GM18508 (cell line): ENCODE results near the gene ARHGAP8.

Experiments
- ATAC-seq: cut with Tn5 transposase; IDR thresholded peaks from one replicate; pipeline ENCODE4 v1.9.1; 2021; ENCODE audit warnings: moderate number of reproducible peaks; ENCODE audit not compliant: insufficient read depth, unreplicated experiment

The ARHGAP8 gene

DNA sequence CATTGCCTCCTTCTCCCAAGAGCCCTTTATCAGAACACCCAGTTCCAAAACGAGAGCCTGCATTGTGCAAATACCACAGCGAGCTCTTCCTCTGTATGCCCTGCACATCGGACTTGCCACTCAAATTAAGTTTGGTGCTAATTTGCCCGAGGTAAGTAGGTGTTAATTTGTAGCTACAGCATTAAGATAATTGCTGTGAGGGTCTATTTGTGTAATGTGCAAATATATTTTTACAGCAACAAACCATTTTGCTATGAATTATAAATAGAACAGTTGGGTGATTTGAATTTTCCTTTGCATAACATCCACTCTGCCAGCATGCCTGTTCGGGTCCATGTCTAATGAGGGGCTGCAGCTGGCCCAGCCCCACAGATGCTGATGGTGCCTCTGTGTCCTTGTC is 8.1 kb downstream of the ARHGAP8 start:
- ATAC-seq = no peak

DNA sequence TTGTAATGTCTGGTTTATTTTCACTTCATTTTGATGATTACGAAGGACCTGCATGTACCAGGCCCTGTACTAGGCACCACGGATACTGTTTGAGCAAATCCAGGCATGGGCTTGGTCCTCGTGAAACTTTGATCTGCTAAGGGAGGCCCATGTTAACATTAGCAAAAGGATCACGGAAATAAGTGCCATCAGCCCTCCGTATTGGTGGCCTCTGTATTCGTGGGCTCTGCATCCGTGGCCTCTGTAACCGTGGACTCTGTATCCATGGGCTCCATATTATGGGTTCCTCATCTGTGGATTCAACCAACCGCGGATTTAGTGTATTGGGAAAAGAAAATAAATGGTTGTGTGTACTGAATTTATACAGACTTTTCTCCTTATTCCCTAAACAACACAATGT is 8.7 kb downstream of the ARHGAP8 start:
- ATAC-seq = no peak

DNA sequence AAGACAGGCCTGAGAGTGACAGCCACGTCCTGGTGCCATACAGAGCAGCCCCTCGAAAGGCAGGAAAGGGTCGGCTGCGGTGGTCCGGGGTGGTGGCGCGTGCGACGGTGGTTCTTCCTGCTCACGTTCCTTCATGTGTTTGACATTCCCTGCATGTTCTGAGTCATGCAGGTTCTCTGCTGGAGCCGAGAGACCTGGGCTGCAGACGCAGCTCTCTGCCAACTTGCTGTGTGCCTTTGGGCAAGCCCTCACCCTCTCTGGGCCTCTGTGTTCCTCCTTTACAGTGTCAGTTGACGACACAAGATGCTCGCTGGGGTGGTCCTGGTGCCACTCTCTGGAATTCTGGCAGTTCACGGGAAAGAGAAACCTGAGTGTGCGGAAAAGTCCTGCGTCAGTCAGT is 12.0 kb downstream of the ARHGAP8 start:
- no peak for ATAC-seq

DNA sequence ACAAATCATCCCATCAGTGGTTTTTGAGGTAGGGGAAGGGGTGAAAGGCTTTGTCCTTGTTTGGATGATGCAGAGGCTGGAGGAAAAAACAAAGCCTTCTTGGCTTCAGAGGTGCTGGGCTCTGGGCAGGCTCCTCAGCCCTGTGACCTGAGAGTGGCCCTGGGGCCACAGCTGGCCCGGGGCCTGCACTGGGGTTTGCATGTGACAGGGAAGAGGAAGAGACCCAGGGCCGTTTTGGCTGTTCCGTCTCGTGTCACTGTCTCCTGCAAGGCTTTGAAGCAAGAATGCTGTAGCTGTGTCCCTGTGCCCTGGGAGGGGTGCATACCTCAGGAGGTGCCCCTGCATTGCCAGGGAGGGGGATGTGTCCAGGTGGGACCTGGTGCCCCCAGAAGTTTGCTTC is 12.6 kb downstream of the ARHGAP8 start:
- no peak for ATAC-seq

DNA sequence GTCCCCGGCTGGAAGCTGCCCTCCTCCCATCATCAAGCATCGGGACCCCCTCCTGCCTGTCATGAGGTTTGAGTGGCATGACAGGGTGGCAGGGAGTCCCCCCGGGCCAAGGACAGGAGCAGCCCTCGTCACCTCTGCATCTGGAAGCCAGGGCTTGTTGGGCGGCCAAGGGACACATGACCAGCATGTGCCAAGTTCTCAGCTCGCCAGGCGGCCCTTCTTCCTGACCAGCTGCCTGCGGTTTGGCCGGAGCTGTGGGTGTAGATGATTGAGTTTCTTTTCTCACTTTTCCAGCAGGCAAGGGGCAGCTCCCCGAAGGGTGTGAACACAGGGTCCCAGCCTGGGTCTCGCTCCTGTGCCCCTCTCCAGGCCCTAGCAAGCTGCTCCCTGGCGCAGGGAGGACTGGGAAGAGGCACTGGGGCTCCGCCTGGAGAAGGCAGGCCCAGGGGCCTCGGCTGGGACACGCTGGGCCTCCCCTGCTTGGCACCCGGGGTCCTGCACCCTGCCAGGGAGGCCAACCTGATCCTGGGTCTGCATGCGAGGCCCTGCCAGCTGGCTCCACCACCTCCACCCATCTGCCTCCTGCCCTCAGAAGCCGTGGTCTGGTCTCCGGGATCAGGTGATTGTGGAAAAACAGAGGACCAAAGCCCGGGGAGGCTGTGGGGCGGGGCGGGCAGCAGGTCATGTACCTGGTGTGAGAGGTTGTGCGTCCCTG is 13.4 kb downstream of the ARHGAP8 start:
- no peak for ATAC-seq

DNA sequence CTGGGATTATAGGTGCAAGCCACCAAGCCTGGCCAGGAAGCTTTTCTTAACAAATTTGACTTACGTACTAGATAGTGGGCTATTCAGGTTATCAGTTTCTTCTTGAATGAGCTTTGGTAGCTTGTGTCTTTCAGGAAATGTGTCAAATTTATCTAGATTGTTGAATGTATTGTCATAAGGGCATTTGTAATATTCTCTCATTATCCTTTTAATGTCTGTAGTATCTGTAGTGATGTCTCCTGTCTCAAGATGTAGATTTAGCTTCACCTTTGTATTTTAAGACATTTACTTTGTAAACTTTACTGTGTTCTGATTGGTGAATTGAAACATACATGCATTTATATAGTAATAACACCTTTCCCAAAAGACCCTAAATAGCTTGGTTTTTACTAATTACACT is 20.7 kb downstream of the ARHGAP8 start:
- no peak for ATAC-seq

DNA sequence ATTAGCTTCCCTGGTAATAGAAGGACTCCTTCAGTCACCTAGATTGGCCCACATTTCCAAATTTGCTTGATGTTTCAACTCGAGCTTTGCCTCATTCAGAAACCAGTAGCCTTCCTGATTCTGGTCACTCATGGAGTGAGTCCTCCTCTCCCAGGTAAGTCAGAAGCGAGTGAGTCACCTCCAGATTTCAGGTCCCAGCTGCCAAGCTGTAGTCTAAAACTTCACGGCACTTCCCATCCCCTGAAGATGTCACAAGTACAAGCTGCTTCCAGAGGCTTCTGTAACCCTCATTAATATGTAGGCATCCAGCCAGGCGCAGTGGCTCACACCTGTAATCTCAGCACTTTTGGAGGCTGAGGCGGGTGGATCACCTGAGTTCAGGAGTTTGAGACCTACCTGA is 23.5 kb downstream of the ARHGAP8 start:
- ATAC-seq = no peak

DNA sequence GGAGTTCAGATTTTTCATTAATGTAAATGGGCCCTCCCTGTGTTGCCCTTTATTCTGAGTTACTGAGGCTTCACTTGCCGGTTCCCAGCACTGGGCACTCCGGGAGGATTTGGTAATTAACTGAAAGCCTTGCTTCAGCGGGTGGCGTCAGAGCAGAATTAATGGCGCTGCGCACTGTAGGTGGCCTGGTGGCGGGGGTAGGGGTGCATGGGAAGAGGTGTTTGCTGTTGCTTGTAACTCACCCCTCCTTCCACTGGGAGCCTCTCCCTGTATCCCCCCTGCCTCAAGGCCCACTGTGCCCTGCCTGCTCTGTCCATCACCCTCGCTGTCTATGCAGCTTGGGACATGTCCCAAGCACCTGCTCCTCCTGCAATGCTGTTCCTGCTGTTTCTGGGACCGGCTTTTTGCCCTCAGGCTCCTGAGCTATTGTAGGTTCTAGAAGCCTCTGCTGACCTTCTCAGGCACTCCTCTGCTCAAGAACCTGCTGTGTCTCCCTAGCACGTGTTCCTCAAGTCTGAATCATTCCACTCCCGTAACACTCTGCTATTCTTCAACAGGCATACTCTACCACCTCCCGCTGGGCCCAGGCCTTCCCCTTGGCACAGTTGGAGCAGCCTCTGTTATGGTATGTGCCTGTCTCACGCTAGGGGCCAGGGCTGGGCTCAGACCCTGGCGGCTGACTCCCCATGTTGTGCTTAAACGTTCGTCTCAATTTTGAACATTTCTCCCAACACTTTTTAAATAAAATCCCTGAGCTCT is 24.4 kb downstream of the ARHGAP8 start:
- no peak for ATAC-seq

DNA sequence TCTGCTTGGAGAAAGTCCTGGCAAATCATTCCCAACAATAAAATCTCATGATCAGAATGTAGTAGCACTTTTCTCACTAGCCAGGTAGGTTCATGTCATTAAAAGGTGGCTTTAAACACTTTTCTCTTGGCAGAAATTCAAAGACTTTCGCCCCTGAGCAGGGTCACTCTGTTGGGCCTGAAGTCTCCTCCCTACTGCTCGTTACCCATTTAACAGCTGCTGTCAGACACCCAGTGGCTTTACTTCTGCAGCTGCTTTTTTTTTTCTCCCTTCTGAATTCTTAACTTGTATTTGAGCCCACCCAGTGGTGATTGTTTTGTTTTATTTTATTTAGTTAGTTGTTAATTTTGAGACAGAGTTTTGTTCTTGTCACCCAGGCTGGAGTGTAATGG is 25.0 kb downstream of the ARHGAP8 start:
- no peak for ATAC-seq

DNA sequence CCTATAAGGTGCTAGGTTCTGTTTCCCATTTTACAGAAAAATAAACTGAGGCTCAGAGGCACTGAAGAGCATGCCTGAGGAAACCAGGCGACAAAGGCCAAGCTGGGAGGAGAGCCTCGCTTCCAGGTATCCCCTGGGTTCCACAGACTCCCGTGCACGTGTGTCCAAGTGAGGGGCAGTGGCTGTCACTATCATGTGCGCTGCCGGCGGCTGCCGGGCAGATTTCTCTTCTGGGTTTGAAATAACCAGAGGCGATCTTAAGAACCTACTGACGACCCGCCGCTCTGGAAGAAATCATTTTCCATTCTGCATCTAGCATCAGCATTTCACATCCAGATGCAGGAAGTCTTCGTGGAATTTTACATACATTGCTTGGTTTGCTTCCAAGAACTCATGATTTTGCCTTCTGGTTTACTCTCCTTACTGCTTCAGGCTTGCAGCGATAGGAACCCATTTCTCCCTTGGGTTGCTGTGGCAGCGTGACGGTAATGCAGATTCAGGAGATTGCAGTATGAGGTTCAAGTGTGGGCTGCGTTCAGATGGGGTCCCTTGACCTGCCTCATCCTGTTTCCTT is 28.6 kb downstream of the ARHGAP8 start:
- ATAC-seq = no peak

DNA sequence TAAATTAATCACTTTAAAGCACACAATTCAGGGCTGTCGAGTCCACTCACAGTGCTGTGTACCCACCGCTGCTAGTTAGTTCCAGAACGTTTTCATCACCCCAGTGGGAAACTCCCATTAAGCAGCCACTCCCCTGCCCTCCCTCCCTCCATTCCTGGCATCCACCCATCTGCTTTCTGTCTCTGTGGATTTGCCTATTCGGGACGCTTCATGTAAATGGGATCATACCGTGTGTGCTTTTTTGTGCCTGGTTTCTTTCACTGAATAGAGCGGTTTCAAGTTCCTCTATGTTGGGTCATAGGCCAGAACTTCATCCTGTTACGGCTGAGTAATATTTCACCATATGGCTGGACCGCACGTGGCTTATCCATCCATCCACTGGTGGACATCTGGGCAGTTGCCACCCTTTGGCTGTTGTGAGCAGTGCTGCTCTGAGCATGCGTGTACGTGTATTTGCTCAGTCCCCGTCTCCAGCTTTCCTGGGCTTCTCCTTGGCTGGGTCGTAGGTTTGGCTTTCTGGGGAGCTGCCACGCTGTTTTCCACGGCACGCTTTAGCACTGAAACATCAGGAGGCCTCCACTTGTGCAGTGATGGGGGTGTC is 30.1 kb downstream of the ARHGAP8 start:
- ATAC-seq = no peak

DNA sequence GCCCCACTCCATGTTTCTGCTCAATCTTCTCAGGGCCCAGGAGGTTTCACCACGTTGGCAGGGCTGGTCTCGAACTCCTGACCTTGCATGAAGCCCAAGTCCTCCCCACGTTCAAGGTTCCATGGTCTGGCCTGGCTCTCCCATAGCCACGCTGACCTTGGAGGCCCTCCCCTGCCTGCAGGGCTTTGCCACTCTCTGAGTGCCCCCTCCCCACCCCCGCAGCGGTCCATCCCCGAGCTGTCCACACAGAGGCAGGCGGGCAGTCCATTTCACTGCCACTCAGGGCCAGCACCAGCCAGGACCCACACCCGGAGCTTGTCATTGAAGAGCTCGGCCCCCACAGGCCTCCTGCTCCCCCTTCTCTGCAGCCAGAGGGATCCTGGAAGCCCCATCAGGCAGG is 30.7 kb downstream of the ARHGAP8 start:
- ATAC-seq = no peak

DNA sequence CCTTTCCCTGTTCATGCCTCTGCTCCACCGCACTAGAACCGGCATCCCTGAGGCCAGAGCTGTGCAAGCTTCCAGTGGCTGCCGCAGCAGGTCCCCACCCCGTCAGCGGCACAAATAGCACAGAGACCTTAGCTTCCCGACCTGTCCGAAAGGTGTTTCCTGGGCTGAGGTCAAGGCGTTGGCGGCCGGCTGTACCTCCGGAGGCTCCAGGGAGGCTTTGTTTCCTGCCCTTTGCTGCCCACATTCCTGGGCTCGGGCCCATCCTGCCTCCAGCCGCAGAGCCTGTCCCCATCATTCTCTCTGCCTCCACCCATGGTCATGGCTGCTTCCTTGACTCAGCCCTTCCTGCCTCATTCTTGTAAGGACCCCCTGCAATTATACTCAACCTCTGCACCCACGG is 31.2 kb downstream of the ARHGAP8 start:
- ATAC-seq = no peak

DNA sequence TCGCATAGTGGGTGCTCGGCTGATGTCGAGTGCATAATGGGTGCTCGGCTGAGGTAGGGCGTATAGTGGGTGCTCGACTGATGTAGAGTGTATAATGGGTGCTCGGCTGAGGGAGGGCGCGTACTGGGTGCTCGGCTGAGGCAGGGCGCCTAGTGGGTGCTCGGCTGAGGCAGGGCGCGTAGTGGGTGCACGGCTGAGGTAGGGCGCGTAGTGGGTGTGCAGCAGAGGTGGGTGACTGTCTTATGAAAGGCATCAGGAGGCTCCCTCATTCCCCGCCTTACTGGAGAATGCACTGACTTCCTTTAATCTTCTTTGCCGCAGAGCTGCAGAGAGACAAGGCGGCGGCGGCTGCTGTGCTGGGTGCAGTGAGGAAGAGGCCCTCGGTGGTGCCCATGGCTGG is 33.8 kb downstream of the ARHGAP8 start:
- no peak for ATAC-seq

DNA sequence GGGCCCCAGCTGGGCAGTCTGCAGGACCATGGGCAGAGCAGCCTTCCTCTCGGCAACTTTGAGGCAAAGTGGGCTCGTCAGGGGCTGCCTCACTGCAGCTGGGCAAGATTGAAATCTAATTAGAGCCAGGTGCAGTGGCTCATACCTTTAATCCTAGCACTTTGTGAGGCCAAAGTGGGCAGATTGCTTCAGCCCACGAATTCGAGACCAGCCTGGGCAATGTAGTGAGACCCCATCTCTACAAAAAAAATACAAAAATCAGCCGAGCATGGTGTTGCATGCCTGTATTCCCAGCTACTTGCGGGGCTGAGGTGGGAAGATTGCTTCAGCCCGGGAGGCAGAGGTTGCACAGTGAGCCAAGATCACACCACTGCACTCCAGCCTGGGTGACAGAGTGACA is 34.2 kb downstream of the ARHGAP8 start:
- no peak for ATAC-seq

DNA sequence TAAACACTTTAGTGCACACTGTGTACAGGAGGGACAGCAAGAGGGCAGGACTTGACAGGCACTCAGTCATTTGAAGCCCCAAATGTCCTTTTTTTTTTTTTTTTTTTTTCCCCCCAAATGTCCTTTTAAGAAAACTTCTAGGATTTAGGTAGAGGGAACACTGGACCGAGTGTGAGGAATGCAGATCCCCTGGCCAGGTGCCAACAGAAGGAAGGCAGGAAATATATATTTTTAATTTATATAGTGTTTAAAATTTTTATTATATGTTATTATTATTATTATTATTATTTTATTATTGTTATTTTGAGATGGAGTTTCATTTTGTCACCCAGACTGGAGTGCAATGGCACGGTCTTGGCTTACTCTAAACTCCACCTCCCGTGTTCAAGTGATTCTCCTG is 35.5 kb downstream of the ARHGAP8 start:
- ATAC-seq = no peak

DNA sequence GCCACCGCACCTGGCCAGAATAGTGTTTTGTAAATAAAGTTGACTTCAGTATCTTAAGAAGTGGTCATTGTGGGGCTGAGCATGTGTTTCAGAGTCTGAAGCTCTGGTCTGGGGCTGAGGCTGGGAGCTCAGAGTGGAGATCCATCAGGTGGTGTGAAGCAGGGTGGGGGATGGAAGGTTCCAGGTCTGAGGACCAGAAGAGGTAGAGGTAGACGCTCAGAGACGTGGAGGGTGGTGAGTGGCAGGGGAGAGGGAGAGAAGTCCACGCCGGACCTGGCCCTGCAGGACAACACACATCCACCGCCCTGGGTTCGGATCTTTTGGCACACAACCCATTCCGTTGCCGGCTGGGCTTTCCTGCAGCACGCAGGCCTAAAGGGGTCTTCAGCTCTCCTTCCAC is 40.7 kb downstream of the ARHGAP8 start:
- no peak for ATAC-seq

DNA sequence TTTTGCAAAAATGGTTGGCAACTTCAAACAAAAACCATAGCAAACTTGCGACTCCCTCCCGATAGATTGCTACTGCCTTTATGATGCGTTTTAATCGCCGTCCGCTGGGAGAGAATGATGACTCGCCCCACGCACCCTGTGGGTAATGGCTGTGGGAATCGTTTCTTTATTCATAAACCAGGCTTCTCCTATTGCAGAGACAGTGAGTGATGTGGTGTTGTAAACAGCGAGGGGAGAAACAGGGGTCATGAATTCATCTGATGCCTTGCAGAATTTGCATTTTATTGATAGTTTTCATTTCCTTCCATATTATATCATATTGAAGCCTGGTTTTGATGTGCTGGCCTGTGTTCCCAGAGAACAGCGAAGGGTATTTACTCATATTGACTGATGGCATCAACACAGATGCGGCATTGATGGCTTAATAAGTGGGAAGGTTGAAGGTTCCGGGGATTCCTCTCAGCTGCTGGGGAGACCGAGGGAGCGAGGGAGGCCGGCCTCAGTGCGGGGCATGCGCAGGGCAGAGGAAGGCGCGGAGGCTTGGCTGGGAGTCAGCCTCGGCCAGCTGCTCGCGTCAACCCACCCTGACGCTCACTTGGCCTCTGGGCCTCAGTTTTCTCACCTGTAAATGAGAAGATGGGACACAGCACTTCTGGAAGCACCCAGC is 41.3 kb downstream of the ARHGAP8 start:
- no peak for ATAC-seq

DNA sequence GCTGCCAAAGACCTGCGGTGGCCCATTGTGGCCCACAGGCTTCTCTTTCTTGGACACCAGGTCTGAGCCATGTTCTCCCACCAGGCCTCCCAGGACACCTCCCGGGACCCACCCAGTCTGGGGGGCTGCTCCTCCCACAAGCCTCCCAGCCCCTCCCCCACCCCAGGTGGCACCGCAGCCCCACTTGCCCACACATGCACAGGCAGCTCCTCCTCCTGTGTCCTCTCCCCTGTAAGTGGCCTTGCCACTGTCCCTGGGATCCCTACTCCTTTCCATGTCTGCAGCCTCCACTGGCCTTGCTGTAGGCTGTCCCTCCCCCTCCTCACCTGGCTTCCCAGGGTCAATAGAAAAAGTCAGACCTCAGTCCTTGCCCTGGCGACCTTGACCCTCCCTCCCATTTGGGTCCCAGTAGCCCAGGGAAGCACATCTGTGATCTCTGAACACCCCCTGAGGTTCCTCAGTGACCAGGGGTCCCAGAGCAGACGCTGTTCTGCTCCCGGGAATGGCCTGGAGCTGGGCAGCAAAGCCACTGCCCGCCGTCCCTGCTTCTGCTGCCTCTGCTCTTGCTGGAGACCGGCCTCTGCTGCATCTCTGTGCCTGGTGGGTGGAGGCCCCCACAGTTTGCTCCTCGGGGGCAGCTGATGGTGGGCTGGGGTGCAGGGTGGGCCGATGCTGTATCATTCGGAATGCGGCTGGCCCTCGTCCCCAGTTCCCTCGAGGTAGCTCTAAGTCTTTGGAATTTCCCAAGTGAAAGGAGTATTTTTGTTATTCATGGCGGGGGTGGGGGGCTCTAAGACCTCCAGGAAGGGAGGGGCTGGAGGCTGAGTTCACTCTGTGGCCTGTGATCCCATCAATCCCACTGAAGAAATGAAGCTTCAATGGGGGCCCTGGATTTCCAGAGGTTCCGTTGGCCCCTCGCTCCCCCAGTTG is 43.6 kb downstream of the ARHGAP8 start:
- no peak for ATAC-seq
